SW 1271 (cell line): Measurements from ENCODE around the gene GNL3.
A peak's percentile ranks its signal among the peaks of the same experiment; 100 is the strongest.
"Not testable (repeated sequence)": the region's sequence is repeated elsewhere in the genome, so short reads cannot be mapped to it uniquely, and the experiment has no call there.

Source experiments
- DNase-seq, 2 experiments: peaks; one replicate each; lab custom pipeline; 2025; lab: John Stamatoyannopoulos, UW

Gene GNL3

GRCh38 chr3:52721002-52721729 lies 35.3 kb downstream of the GNL3 start:
- DNase-seq, result no peak

GRCh38 chr3:52721730-52722008 lies 35.8 kb downstream of the GNL3 start:
- DNase-seq, result no peak

- no peak for DNase-seq
Measured at GRCh38 chr3:52722491-52722890, 36.7 kb downstream of the GNL3 start.

- DNase-seq, result no peak
Measured at GRCh38 chr3:52723935-52724334, 38.1 kb downstream of the GNL3 start.

- DNase-seq, result no peak
Measured at GRCh38 chr3:52724511-52724910, 38.7 kb downstream of the GNL3 start.

GRCh38 chr3:52728753-52729152 lies 42.9 kb downstream of the GNL3 start:
- DNase-seq, result not testable (repeated sequence)

GRCh38 chr3:52730681-52731080 lies 44.8 kb downstream of the GNL3 start:
- no peak for DNase-seq

- no peak for DNase-seq
Measured at GRCh38 chr3:52731590-52731989, 45.8 kb downstream of the GNL3 start.

GRCh38 chr3:52733256-52733891 lies 47.5 kb downstream of the GNL3 start:
- no peak for DNase-seq

GRCh38 chr3:52739730-52740129 lies 53.9 kb downstream of the GNL3 start:
- DNase-seq, result no peak

GRCh38 chr3:52742418-52743041 lies 56.7 kb downstream of the GNL3 start:
- peak in 1 of 2 experiments; percentile 23 for DNase-seq

- no peak for DNase-seq
Measured at GRCh38 chr3:52743152-52743551, 57.3 kb downstream of the GNL3 start.

- no peak for DNase-seq
Measured at GRCh38 chr3:52743721-52744120, 57.9 kb downstream of the GNL3 start.
